NCI-H2029 treated with DMSO at 0.1 percent for 48 hours (cell line): Measurements from ENCODE around the gene ANAPC4.
"Not testable (repeated sequence)": the region's sequence is repeated elsewhere in the genome, so short reads cannot be mapped to it uniquely, and the experiment has no call there.

ENCODE experiments used
- DNase-seq: peaks from one replicate; lab custom pipeline; 2025; lab: John Stamatoyannopoulos, UW

Gene ANAPC4

GRCh38 chr4:25376754-25377571, at the start of gene ANAPC4:
TSS of gene ANAPC4 (plus strand) at chr4:25377263. CDS start at chr4:25377428, 165 bp downstream.
- DNase-seq: peak; percentile 41

GRCh38 chr4:25328463-25328862, 48.6 kb upstream of the ANAPC4 start:
- DNase-seq: not testable (repeated sequence)

- no peak for DNase-seq
Observed at GRCh38 chr4:25330335-25330734, 46.7 kb upstream of the ANAPC4 start.

GRCh38 chr4:25330905-25331808, 45.9 kb upstream of the ANAPC4 start:
- no peak for DNase-seq

- DNase-seq: no peak
Observed at GRCh38 chr4:25343671-25344070, 33.4 kb upstream of the ANAPC4 start.

- no peak for DNase-seq
Observed at GRCh38 chr4:25345744-25346143, 31.3 kb upstream of the ANAPC4 start.

GRCh38 chr4:25346913-25347312, 30.1 kb upstream of the ANAPC4 start:
- no peak for DNase-seq

- no peak for DNase-seq
Observed at GRCh38 chr4:25347473-25347872, 29.6 kb upstream of the ANAPC4 start.

- DNase-seq: no peak
Observed at GRCh38 chr4:25347971-25348370, 29.1 kb upstream of the ANAPC4 start.

GRCh38 chr4:25350561-25350960, 26.5 kb upstream of the ANAPC4 start:
- no peak for DNase-seq

GRCh38 chr4:25351777-25352416, 25.2 kb upstream of the ANAPC4 start:
- no peak for DNase-seq

GRCh38 chr4:25356068-25356467, 21.0 kb upstream of the ANAPC4 start:
- DNase-seq: no peak

GRCh38 chr4:25358515-25359275, 18.4 kb upstream of the ANAPC4 start:
- peak; percentile 92 for DNase-seq

GRCh38 chr4:25361253-25361652, 15.8 kb upstream of the ANAPC4 start:
- no peak for DNase-seq

- DNase-seq: peak; percentile 40
Observed at GRCh38 chr4:25367004-25367621, 9.9 kb upstream of the ANAPC4 start.

- no peak for DNase-seq
Observed at GRCh38 chr4:25367877-25368276, 9.2 kb upstream of the ANAPC4 start.

- no peak for DNase-seq
Observed at GRCh38 chr4:25368315-25368714, 8.7 kb upstream of the ANAPC4 start.

GRCh38 chr4:25370242-25370641, 6.8 kb upstream of the ANAPC4 start:
- DNase-seq: no peak

GRCh38 chr4:25372549-25372948, 4.5 kb upstream of the ANAPC4 start:
- DNase-seq: not testable (repeated sequence)

- no peak for DNase-seq
Observed at GRCh38 chr4:25377572-25378436, 741 bp downstream of the ANAPC4 start.
